ENCODE measurements around the gene TRMT11. TPM values are rescaled to one million over a fixed set of nuclear protein-coding genes. Genes with fewer than 3 reads are reported as not detected.
A peak's percentile ranks its signal among the peaks of the same experiment; 100 is the strongest.

The TRMT11 gene
- total and polyA plus RNA-seq, 2 of the 13 experiments (the other 11 are each of a cell fraction or from before 2014, with no cell fraction given), result 42.2 to 81.9 TPM

DNA sequence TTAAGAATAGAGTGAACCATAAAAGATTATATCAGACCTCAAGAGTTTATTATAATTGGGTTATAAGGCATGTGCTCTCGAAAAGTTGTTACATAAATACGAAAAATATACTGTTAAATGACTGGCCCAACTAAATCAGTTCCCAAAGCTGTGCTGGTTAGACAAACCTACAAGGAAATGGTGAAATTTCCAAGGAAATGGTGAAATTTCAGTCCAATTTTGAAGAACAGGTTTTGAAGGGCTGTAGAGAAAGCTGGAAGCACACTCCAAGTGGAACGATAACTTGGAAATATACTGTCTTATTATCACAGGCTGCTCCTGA lies 400 bp upstream of the TRMT11 start (continued):
- TF ChIP-seq ARID2 (CRISPR knock-in tag; IDR thresholded peaks at IDR 0.05; ENCODE audit: borderline replicate concordance), result 0 out of 2 replicates have a peak, but pooled peaks have one; percentile 15
- no peak for TF ChIP-seq KMT2A (CRISPR knock-in tag; IDR thresholded peaks at IDR 0.05)
- TF ChIP-seq ZKSCAN8 (CRISPR knock-in tag; IDR thresholded peaks at IDR 0.05; ENCODE audit: borderline replicate concordance), result no peak
- no peak for TF ChIP-seq ZNF570 (CRISPR knock-in tag; IDR thresholded peaks at IDR 0.05; ENCODE audit: borderline replicate concordance)
- TF ChIP-seq ISL2 (CRISPR knock-in tag; IDR thresholded peaks at IDR 0.05), result 0 out of 2 replicates have a peak, but pooled peaks have one; percentile 26
- TF ChIP-seq, protein P1, sequence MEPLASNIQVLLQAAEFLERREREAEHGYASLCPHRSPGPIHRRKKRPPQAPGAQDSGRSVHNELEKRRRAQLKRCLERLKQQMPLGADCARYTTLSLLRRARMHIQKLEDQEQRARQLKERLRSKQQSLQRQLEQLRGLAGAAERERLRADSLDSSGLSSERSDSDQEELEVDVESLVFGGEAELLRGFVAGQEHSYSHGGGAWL (CRISPR knock-in tag; IDR thresholded peaks at IDR 0.05), result no peak
- 0 out of 2 replicates have a peak, but pooled peaks have one; percentile 31 for TF ChIP-seq ZSCAN20 (CRISPR knock-in tag; IDR thresholded peaks at IDR 0.05; ENCODE audit: borderline replicate concordance)
- TF ChIP-seq HOXA5 (CRISPR knock-in tag; IDR thresholded peaks at IDR 0.05), result no peak
- TF ChIP-seq, protein P2, sequence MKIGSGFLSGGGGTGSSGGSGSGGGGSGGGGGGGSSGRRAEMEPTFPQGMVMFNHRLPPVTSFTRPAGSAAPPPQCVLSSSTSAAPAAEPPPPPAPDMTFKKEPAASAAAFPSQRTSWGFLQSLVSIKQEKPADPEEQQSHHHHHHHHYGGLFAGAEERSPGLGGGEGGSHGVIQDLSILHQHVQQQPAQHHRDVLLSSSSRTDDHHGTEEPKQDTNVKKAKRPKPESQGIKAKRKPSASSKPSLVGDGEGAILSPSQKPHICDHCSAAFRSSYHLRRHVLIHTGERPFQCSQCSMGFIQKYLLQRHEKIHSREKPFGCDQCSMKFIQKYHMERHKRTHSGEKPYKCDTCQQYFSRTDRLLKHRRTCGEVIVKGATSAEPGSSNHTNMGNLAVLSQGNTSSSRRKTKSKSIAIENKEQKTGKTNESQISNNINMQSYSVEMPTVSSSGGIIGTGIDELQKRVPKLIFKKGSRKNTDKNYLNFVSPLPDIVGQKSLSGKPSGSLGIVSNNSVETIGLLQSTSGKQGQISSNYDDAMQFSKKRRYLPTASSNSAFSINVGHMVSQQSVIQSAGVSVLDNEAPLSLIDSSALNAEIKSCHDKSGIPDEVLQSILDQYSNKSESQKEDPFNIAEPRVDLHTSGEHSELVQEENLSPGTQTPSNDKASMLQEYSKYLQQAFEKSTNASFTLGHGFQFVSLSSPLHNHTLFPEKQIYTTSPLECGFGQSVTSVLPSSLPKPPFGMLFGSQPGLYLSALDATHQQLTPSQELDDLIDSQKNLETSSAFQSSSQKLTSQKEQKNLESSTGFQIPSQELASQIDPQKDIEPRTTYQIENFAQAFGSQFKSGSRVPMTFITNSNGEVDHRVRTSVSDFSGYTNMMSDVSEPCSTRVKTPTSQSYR (CRISPR knock-in tag; IDR thresholded peaks at IDR 0.05; ENCODE audit: borderline replicate concordance), result no peak
- TF ChIP-seq BORCS8-MEF2B (CRISPR knock-in tag; IDR thresholded peaks at IDR 0.05), result no peak
- no peak for TF ChIP-seq NR1H2 (CRISPR knock-in tag; IDR thresholded peaks at IDR 0.05; ENCODE audit: borderline replicate concordance, low read depth)
- TF ChIP-seq DR1 (CRISPR knock-in tag; IDR thresholded peaks at IDR 0.05), result no peak
- no peak for TF ChIP-seq ZNF17 (CRISPR knock-in tag; IDR thresholded peaks at IDR 0.05)
- TF ChIP-seq ZNF562 (CRISPR knock-in tag; IDR thresholded peaks at IDR 0.05; ENCODE audit: borderline replicate concordance), result no peak
- TF ChIP-seq, protein P3, sequence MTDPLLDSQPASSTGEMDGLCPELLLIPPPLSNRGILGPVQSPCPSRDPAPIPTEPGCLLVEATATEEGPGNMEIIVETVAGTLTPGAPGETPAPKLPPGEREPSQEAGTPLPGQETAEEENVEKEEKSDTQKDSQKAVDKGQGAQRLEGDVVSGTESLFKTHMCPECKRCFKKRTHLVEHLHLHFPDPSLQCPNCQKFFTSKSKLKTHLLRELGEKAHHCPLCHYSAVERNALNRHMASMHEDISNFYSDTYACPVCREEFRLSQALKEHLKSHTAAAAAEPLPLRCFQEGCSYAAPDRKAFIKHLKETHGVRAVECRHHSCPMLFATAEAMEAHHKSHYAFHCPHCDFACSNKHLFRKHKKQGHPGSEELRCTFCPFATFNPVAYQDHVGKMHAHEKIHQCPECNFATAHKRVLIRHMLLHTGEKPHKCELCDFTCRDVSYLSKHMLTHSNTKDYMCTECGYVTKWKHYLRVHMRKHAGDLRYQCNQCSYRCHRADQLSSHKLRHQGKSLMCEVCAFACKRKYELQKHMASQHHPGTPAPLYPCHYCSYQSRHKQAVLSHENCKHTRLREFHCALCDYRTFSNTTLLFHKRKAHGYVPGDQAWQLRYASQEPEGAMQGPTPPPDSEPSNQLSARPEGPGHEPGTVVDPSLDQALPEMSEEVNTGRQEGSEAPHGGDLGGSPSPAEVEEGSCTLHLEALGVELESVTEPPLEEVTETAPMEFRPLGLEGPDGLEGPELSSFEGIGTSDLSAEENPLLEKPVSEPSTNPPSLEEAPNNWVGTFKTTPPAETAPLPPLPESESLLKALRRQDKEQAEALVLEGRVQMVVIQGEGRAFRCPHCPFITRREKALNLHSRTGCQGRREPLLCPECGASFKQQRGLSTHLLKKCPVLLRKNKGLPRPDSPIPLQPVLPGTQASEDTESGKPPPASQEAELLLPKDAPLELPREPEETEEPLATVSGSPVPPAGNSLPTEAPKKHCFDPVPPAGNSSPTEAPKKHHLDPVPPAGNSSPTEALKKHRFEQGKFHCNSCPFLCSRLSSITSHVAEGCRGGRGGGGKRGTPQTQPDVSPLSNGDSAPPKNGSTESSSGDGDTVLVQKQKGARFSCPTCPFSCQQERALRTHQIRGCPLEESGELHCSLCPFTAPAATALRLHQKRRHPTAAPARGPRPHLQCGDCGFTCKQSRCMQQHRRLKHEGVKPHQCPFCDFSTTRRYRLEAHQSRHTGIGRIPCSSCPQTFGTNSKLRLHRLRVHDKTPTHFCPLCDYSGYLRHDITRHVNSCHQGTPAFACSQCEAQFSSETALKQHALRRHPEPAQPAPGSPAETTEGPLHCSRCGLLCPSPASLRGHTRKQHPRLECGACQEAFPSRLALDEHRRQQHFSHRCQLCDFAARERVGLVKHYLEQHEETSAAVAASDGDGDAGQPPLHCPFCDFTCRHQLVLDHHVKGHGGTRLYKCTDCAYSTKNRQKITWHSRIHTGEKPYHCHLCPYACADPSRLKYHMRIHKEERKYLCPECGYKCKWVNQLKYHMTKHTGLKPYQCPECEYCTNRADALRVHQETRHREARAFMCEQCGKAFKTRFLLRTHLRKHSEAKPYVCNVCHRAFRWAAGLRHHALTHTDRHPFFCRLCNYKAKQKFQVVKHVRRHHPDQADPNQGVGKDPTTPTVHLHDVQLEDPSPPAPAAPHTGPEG (CRISPR knock-in tag; IDR thresholded peaks at IDR 0.05), result 0 out of 2 replicates have a peak, but pooled peaks have one; percentile 46
- TF ChIP-seq IKZF1 (IDR thresholded peaks at IDR 0.05), result no peak
- no peak for TF ChIP-seq CBX5 (CRISPR knock-in tag; IDR thresholded peaks at IDR 0.05; ENCODE audit: borderline replicate concordance)
- TF ChIP-seq ZNF782 (CRISPR knock-in tag; IDR thresholded peaks at IDR 0.05; ENCODE audit: borderline replicate concordance), result no peak

All from HepG2 (cell line).